ENCODE measurements around the gene F10. TPM values are rescaled to one million over a fixed set of nuclear protein-coding genes. Genes with fewer than 3 reads are reported as not detected.

F10 gene
- total RNA-seq, 1 donor from 2014 or later, result not detected

- no peak for TF ChIP-seq CTCF (IDR thresholded peaks at IDR 0.05)
Measured at GRCh38 chr13:113091211-113091771, 31.3 kb upstream of the F10 start.

GRCh38 chr13:113091891-113092775 lies 30.5 kb upstream of the F10 start:
- intact Hi-C loops (cut with micrococcal nuclease), result no loop called here
- no peak for ATAC-seq (ENCODE audit: low read depth)
- DNase-seq, result no peak
- ChIA-PET CTCF (no interaction called here), POLR2A (no interaction called here)
- Mint-ChIP-seq H3K27ac (no peak overlapping the region), H3K4me1 (no peaks in the 10 kb centered on the region), H3K27me3 (no peaks in the 10 kb centered on the region), H3K4me3 (no peak overlapping the region), H3K36me3 (ENCODE audit: low read depth) (peaks cover 12% of the 10 kb centered on the region), H3K9me3 (no peaks in the 10 kb centered on the region)
- no peak for TF ChIP-seq CTCF (IDR thresholded peaks at IDR 0.05)

More at GRCh38 chr13:113091211-113091771, 31.3 kb upstream of the F10 start:
- Mint-ChIP-seq H3K4me1 (no peaks in the 10 kb centered on the region), H3K4me3 (no peak overlapping the region), H3K27me3 (no peaks in the 10 kb centered on the region), H3K9me3 (no peaks in the 10 kb centered on the region), H3K36me3 (ENCODE audit: low read depth) (peaks cover 14% of the 10 kb centered on the region), H3K27ac (no peak overlapping the region)
- intact Hi-C loops (cut with micrococcal nuclease), result no loop called here
- ATAC-seq (ENCODE audit: low read depth), result no peak
- POLR2A ChIA-PET, result no interaction called here
- CTCF ChIA-PET, result no interaction called here
- DNase-seq, result no peak

- no peak for DNase-seq
- Mint-ChIP-seq H3K4me1 (no peaks in the 10 kb centered on the region), H3K9me3 (no peaks in the 10 kb centered on the region), H3K27ac (no peak overlapping the region), H3K4me3 (no peak overlapping the region), H3K27me3 (no peaks in the 10 kb centered on the region), H3K36me3 (ENCODE audit: low read depth) (peaks cover 7% of the 10 kb centered on the region)
- intact Hi-C loops (cut with micrococcal nuclease), result no loop called here
- ATAC-seq (ENCODE audit: low read depth), result no peak
- CTCF ChIA-PET, result no interaction called here
- POLR2A ChIA-PET, result no interaction called here
- TF ChIP-seq CTCF (IDR thresholded peaks at IDR 0.05), result no peak
Measured at GRCh38 chr13:113092776-113093579, 29.6 kb upstream of the F10 start.

GRCh38 chr13:113093580-113094409 lies 28.8 kb upstream of the F10 start:
- ChIA-PET CTCF (no interaction called here), POLR2A (no interaction called here)
- TF ChIP-seq CTCF (IDR thresholded peaks at IDR 0.05), result no peak
- intact Hi-C loops (cut with micrococcal nuclease), result no loop called here
- Mint-ChIP-seq H3K27ac (no peak overlapping the region), H3K36me3 (ENCODE audit: low read depth) (peaks cover under 1% of the 10 kb centered on the region), H3K27me3 (no peaks in the 10 kb centered on the region), H3K4me1 (no peaks in the 10 kb centered on the region), H3K4me3 (no peak overlapping the region), H3K9me3 (no peaks in the 10 kb centered on the region)
- ATAC-seq (ENCODE audit: low read depth) (no peak), DNase-seq (no peak)

Measured in activated B cell treated with CpG ODN at 0.5 μM for 24 hours (primary cell).